Measurements from ENCODE around the gene NRXN3.
"Not testable (repeated sequence)": the region's sequence is repeated elsewhere in the genome, so short reads cannot be mapped to it uniquely, and the experiment has no call there.

The NRXN3 gene

DNA sequence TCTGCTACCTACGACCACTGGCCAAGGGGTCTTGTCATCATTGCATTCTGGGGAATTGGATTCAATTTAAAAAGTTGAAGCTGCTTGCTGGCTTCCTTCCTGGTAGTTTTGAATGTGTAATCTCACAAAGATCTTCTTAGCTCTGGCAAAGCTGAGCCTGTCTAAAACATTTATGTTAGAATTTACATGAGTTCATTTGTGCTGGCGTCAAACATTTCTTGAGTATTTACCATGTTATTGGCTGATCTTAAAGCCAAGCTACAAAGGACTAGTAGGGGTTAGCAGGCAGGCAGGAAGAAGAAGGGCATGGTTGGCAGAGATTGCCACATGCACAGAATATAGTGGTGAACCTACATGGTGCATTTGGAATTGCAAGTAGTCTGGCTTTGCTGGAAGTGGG, 1596.3 kb downstream of the NRXN3 start:
- Histone ChIP-seq H3K79me2 (ENCODE audit: insufficient read depth, low read length) (no peaks in the 10 kb centered on the region), H3K27ac (ENCODE audit: low read depth, low read length) (no peak overlapping the region), H3K36me3 (ENCODE audit: low read length) (no peaks in the 10 kb centered on the region), H3K9me2 (replicated peaks; ENCODE audit: insufficient read depth, low read length) (no peaks in the 10 kb centered on the region), H2AFZ (ENCODE audit: low read depth, low read length, severe bottlenecking) (no peak overlapping the region), H3K4me3 (ENCODE audit: insufficient read depth, low read length, poor library complexity, severe bottlenecking) (no peak overlapping the region), H3F3A (ENCODE audit: insufficient read depth) (no peaks in the 10 kb centered on the region), H3K9me3 (ENCODE audit: insufficient read depth, low read length) (no peaks in the 10 kb centered on the region), H3K9ac (ENCODE audit: low read length) (no peak overlapping the region), H4K20me1 (ENCODE audit: low read depth, low read length) (no peaks in the 10 kb centered on the region), H3K27me3 (ENCODE audit: low read length) (no peaks in the 10 kb centered on the region), H3K4me2 (ENCODE audit: low read depth, low read length, poor library complexity, severe bottlenecking) (no peak overlapping the region)
- TF ChIP-seq CTCF (IDR thresholded peaks at IDR 0.05; ENCODE audit: insufficient read depth, low read length, poor library complexity, severe bottlenecking), result no peak
- no peak for TF ChIP-seq EZH2phosphoT487 (conservative IDR thresholded peaks at IDR 0.05; ENCODE audit: low read length)

DNA sequence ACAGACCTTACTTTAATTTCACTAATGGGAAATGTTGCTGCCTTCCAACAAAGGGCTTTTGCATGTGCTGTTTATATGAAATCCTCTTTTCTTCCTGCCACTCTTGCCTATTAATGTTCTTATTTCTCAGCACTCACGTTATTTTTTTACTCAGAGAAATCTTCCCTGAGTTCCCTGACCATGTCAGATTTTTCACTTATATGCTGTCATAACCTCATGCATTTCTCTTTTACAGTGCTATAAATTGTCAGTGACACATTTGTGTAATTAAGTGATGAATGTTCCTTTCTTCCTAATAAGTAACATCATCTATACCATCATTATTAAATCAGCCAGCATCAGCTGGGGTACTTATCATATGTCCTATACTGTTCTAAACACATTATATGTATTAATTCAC, 1597.1 kb downstream of the NRXN3 start:
- no peak overlapping the region for H3K4me3 ChIP-seq (ENCODE audit: insufficient read depth, low read length, poor library complexity, severe bottlenecking)
- no peaks in the 10 kb centered on the region for H4K20me1 ChIP-seq (ENCODE audit: low read depth, low read length)
- H3K27ac ChIP-seq (ENCODE audit: low read depth, low read length), result no peak overlapping the region
- H3F3A ChIP-seq (ENCODE audit: insufficient read depth), result no peaks in the 10 kb centered on the region
- H3K9me2 ChIP-seq (replicated peaks; ENCODE audit: insufficient read depth, low read length), result no peaks in the 10 kb centered on the region
- no peaks in the 10 kb centered on the region for H3K9me3 ChIP-seq (ENCODE audit: insufficient read depth, low read length)
- TF ChIP-seq CTCF (IDR thresholded peaks at IDR 0.05; ENCODE audit: insufficient read depth, low read length, poor library complexity, severe bottlenecking), result no peak
- no peak for TF ChIP-seq EZH2phosphoT487 (conservative IDR thresholded peaks at IDR 0.05; ENCODE audit: low read length)
- H3K4me2 ChIP-seq (ENCODE audit: low read depth, low read length, poor library complexity, severe bottlenecking), result no peak overlapping the region
- H3K36me3 ChIP-seq (ENCODE audit: low read length), result no peaks in the 10 kb centered on the region
- no peaks in the 10 kb centered on the region for H3K79me2 ChIP-seq (ENCODE audit: insufficient read depth, low read length)
- no peaks in the 10 kb centered on the region for H3K27me3 ChIP-seq (ENCODE audit: low read length)
- no peak overlapping the region for H3K9ac ChIP-seq (ENCODE audit: low read length)
- no peak overlapping the region for H2AFZ ChIP-seq (ENCODE audit: low read depth, low read length, severe bottlenecking)

DNA sequence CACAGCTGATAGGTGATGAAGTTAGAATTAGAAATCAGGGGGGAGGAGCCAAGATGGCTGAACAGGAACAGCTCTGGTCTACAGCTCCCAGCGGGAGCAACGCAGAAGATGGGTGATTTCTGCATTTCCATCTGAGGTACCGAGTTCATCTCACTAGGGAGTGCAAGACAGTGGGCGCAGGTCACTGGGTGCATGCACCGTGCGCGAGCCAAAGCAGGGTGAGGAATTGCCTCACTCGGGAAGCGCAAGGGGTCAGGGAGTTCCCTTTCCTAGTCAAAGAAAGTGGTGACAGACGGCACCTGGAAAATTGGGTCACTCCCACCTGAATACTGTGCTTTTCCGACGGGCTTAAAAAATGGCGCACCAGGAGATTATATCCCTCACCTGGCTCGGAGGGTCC, 1597.5 kb downstream of the NRXN3 start:
- H3K36me3 ChIP-seq (ENCODE audit: low read length); H3F3A ChIP-seq (ENCODE audit: insufficient read depth); H3K9ac ChIP-seq (ENCODE audit: low read length); H3K4me3 ChIP-seq (ENCODE audit: insufficient read depth, low read length, poor library complexity, severe bottlenecking); H3K27ac ChIP-seq (ENCODE audit: low read depth, low read length); H3K9me2 ChIP-seq (replicated peaks; ENCODE audit: insufficient read depth, low read length); H3K27me3 ChIP-seq (ENCODE audit: low read length); H3K9me3 ChIP-seq (ENCODE audit: insufficient read depth, low read length); H3K79me2 ChIP-seq (ENCODE audit: insufficient read depth, low read length); H3K4me2 ChIP-seq (ENCODE audit: low read depth, low read length, poor library complexity, severe bottlenecking); H2AFZ ChIP-seq (ENCODE audit: low read depth, low read length, severe bottlenecking); H4K20me1 ChIP-seq (ENCODE audit: low read depth, low read length): not testable (repeated sequence)

GRCh38 chr14:79781882-79782281, 1611.7 kb downstream of the NRXN3 start:
- no peak overlapping the region for H2AFZ ChIP-seq (ENCODE audit: low read depth, low read length, severe bottlenecking)
- no peaks in the 10 kb centered on the region for H3K9me2 ChIP-seq (replicated peaks; ENCODE audit: insufficient read depth, low read length)
- H3K4me3 ChIP-seq (ENCODE audit: insufficient read depth, low read length, poor library complexity, severe bottlenecking), result no peak overlapping the region
- H3K36me3 ChIP-seq (ENCODE audit: low read length), result no peaks in the 10 kb centered on the region
- no peak overlapping the region for H3K9ac ChIP-seq (ENCODE audit: low read length)
- no peaks in the 10 kb centered on the region for H3K27me3 ChIP-seq (ENCODE audit: low read length)
- no peaks in the 10 kb centered on the region for H3K79me2 ChIP-seq (ENCODE audit: insufficient read depth, low read length)
- TF ChIP-seq EZH2phosphoT487 (conservative IDR thresholded peaks at IDR 0.05; ENCODE audit: low read length) (no peak), CTCF (IDR thresholded peaks at IDR 0.05; ENCODE audit: insufficient read depth, low read length, poor library complexity, severe bottlenecking) (no peak)
- no peaks in the 10 kb centered on the region for H4K20me1 ChIP-seq (ENCODE audit: low read depth, low read length)
- H3K4me2 ChIP-seq (ENCODE audit: low read depth, low read length, poor library complexity, severe bottlenecking), result no peak overlapping the region
- H3K9me3 ChIP-seq (ENCODE audit: insufficient read depth, low read length), result no peaks in the 10 kb centered on the region
- no peaks in the 10 kb centered on the region for H3F3A ChIP-seq (ENCODE audit: insufficient read depth)
- no peak overlapping the region for H3K27ac ChIP-seq (ENCODE audit: low read depth, low read length)
